Measurements from ENCODE around the gene RAB3D. TPM values are rescaled to one million over a fixed set of nuclear protein-coding genes. Genes with fewer than 3 reads are reported as not detected.

The RAB3D gene
- total RNA-seq, 2 donors from 2014 or later = 33.9 to 81.2 TPM

DNA sequence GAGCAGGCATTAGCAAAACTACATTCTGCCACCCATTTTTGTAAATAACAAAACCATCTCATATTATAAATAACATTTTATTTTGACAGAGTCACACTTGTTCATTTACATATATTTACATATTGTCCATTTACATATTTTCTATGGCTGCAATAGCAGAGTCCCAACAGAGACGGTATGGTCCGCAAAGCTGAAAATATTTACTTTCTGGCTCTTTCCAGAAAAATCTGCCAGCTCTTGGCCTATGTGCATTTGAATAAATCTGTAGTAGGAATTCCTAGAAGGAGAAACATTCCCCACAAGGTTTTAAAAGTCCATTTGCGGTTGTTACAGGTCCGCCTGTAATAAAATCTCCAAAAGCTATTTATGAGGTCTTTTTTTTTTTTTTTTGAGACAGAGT is 49.2 kb downstream of the RAB3D start:
- no peaks in the 10 kb centered on the region for H3K4me1 ChIP-seq (replicated peaks)
- intact Hi-C loops (cut with DNase I) = loop anchor here (5.0 to 10.0 kb wide), 3 partner anchors 157 to 295 kb away; partner anchors contain the start of gene ELAVL3
- no peak for DNase-seq (ENCODE audit: low spot score)
- no peak overlapping the region for H3K4me3 ChIP-seq
- TF ChIP-seq POLR2A (IDR thresholded peaks at IDR 0.05) = no peak
- TF ChIP-seq POLR2AphosphoS5 (IDR thresholded peaks at IDR 0.05) = no peak
- TF ChIP-seq, protein P1, sequence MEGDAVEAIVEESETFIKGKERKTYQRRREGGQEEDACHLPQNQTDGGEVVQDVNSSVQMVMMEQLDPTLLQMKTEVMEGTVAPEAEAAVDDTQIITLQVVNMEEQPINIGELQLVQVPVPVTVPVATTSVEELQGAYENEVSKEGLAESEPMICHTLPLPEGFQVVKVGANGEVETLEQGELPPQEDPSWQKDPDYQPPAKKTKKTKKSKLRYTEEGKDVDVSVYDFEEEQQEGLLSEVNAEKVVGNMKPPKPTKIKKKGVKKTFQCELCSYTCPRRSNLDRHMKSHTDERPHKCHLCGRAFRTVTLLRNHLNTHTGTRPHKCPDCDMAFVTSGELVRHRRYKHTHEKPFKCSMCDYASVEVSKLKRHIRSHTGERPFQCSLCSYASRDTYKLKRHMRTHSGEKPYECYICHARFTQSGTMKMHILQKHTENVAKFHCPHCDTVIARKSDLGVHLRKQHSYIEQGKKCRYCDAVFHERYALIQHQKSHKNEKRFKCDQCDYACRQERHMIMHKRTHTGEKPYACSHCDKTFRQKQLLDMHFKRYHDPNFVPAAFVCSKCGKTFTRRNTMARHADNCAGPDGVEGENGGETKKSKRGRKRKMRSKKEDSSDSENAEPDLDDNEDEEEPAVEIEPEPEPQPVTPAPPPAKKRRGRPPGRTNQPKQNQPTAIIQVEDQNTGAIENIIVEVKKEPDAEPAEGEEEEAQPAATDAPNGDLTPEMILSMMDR (IDR thresholded peaks at IDR 0.05) = no peak
- H3K27me3 ChIP-seq (replicated peaks; ENCODE audit: insufficient read depth) = no peaks in the 10 kb centered on the region
- 46% methylated on average over 4 of the region's 4 CpGs for WGBS
- no peaks in the 10 kb centered on the region for H3K36me3 ChIP-seq
- no peaks in the 10 kb centered on the region for H3K9me3 ChIP-seq
- no peak overlapping the region for H3K27ac ChIP-seq

DNA sequence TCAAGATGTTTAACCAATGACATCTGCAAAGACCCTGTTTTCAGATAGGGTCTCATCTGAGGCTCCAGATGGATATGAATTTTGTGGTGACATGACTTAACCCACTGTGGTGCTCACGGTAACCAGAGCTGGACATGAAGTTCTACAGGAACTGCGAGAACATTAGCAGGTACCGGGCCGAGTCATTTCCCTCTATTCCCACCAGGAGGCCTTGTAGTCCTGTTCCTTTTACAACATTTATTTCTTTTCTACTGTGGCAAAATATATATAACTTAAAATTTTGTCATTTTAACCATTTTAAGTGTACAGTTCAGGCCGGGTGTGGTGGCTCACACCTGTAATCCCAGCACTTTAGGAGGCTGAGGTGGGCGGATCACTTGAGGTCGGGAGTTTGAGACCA is 51.1 kb downstream of the RAB3D start:
- Histone ChIP-seq H3K4me1 (replicated peaks) (no peaks in the 10 kb centered on the region), H3K36me3 (no peaks in the 10 kb centered on the region), H3K27me3 (replicated peaks; ENCODE audit: insufficient read depth) (no peaks in the 10 kb centered on the region), H3K27ac (no peak overlapping the region), H3K4me3 (no peak overlapping the region), H3K9me3 (no peaks in the 10 kb centered on the region)
- no peak for DNase-seq (ENCODE audit: low spot score)
- intact Hi-C loops (cut with DNase I) = no loop called here
- 78% methylated on average over 7 of the region's 7 CpGs for WGBS
- TF ChIP-seq POLR2AphosphoS5 (IDR thresholded peaks at IDR 0.05) (no peak), POLR2A (IDR thresholded peaks at IDR 0.05) (no peak)
- TF ChIP-seq, protein P1 (IDR thresholded peaks at IDR 0.05) = peak in 2 of 4 experiments; percentile 24 to 31

DNA sequence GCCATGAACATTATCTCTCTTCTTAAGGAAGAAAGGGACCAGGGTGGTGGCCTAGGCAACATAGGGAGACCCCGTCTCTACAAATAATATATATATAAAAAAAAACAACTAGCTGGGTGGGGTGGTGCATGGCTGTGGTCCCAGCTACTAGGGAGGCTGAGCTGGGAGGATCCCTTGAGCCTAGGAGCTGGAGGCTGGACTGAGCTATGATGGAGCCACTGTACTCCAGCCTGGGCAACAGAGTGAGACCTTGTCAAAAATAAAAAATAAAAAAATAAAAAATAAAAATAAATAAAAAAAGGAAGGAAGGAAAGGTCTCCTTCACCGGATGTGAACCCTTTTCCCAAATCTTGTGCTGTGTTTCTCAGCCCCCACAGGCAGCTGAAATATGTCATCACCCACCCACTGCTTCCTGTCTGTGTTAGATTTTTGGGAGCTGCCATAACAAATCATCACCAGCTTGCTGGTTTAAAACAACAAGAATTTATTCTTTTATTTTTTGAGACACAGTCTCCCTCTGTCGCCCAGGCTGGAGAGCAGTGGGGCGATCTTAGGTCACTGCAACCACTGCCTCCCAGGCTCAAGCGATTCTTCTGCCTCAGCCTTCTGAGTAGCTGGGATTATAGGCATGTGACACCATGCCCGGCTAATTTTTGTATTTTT is 53.0 kb downstream of the RAB3D start:
- TF ChIP-seq POLR2A (IDR thresholded peaks at IDR 0.05) = no peak
- TF ChIP-seq POLR2AphosphoS5 (IDR thresholded peaks at IDR 0.05) = no peak
- TF ChIP-seq, protein P1 (IDR thresholded peaks at IDR 0.05) = no peak
- Histone ChIP-seq H3K27ac (no peak overlapping the region), H3K4me1 (replicated peaks) (no peaks in the 10 kb centered on the region), H3K9me3 (no peaks in the 10 kb centered on the region), H3K36me3 (no peaks in the 10 kb centered on the region), H3K27me3 (replicated peaks; ENCODE audit: insufficient read depth) (no peaks in the 10 kb centered on the region), H3K4me3 (no peak overlapping the region)
- DNase-seq (ENCODE audit: low spot score) = no peak
- 61% methylated on average over 6 of the region's 6 CpGs for WGBS
- intact Hi-C loops (cut with DNase I) = no loop called here

DNA sequence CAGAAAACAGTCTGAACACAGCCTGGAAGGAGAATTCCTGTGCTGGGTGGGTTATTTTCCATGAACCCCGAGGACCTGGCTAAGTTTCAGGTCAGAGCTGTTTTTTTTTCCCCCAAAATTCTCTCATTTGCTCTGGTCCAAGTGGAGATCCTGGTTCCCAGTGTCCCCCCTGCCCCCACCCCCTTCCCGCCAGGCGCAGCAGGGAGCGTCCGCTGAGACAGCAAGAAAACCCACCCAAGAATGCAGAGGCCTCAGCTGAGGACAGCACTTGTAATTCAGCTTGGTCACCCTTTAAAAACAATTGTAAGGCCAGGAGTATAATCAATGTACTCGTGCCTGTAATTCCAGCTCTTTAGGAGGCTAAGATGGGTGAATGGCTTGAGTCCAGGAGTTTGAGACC is 54.9 kb downstream of the RAB3D start:
- Histone ChIP-seq H3K4me1 (replicated peaks) (no peaks in the 10 kb centered on the region), H3K27ac (no peak overlapping the region), H3K9me3 (no peaks in the 10 kb centered on the region), H3K4me3 (no peak overlapping the region), H3K27me3 (replicated peaks; ENCODE audit: insufficient read depth) (no peaks in the 10 kb centered on the region), H3K36me3 (no peaks in the 10 kb centered on the region)
- TF ChIP-seq POLR2A (IDR thresholded peaks at IDR 0.05) = no peak
- TF ChIP-seq POLR2AphosphoS5 (IDR thresholded peaks at IDR 0.05) = no peak
- TF ChIP-seq, protein P1 (IDR thresholded peaks at IDR 0.05) = no peak
- WGBS = 50% methylated on average over 6 of the region's 6 CpGs
- no peak for DNase-seq (ENCODE audit: low spot score)
- intact Hi-C loops (cut with DNase I) = no loop called here
